CD4-positive, CD25-positive, alpha-beta regulatory T cell (primary cell): ENCODE measurements around the gene ERBB4. TPM values are rescaled to one million over a fixed set of nuclear protein-coding genes. Genes with fewer than 3 reads are reported as not detected.

Experiments
- ATAC-seq, 2 donors: fragments of 150-1000 bp; cut with Tn5 transposase; one replicate each; pipeline ENCODE4 v1.10.0; 2021; ENCODE audit warnings: low read depth in 2 of 2, moderate number of reproducible peaks in 2 of 2, moderate library complexity in 1 of 2
- DNase-seq, 3 donors: peaks; one replicate each; pipeline versions ENCODE4 v3.0.0 to v3.0.0-alpha.2; 2012 to 2022; ENCODE audit warnings: mixed read lengths in 1 of 3
- H3K27ac ChIP-seq: one replicate; pipeline ENCODE4 v1.7.0; 2013; ENCODE audit warnings: mild to moderate bottlenecking, low read length; ENCODE audit not compliant: insufficient read depth, poor library complexity, severe bottlenecking
- H3K27me3 ChIP-seq: one replicate; pipeline ENCODE4 v1.7.0; 2013; ENCODE audit warnings: low read length; ENCODE audit not compliant: control insufficient read depth, insufficient read depth
- H3K36me3 ChIP-seq: one replicate; pipeline ENCODE4 v1.7.0; 2013; ENCODE audit warnings: mild to moderate bottlenecking, low read length, moderate library complexity; ENCODE audit not compliant: control insufficient read depth, insufficient read depth
- H3K4me1 ChIP-seq: 2 replicates; pipeline ENCODE4 v1.7.0; 2013; ENCODE audit warnings: mild to moderate bottlenecking, low read length; ENCODE audit not compliant: insufficient read depth, control insufficient read depth, poor library complexity, severe bottlenecking
- H3K4me3 ChIP-seq: one replicate; pipeline ENCODE4 v1.7.0; 2013; ENCODE audit warnings: low read depth, mild to moderate bottlenecking, low read length, moderate library complexity
- H3K9me3 ChIP-seq, 2 experiments: 1 replicate in 1 of 2; 2 replicates in 1 of 2; pipeline ENCODE4 v1.7.0; 2013; ENCODE audit warnings: low read length in 2 of 2, mild to moderate bottlenecking in 1 of 2, moderate library complexity in 1 of 2; ENCODE audit not compliant: control insufficient read depth in 2 of 2
- H3K27ac Mint-ChIP-seq, 3 donors: one replicate each; pipeline ENCODE4 v1.8.0; 2020 to 2022; ENCODE audit warnings: mild to moderate bottlenecking in 3 of 3, mixed read lengths in 3 of 3, moderate library complexity in 2 of 3
- H3K27me3 Mint-ChIP-seq: one replicate; pipeline ENCODE4 v1.8.0; 2022; ENCODE audit warnings: mild to moderate bottlenecking, mixed read lengths
- H3K36me3 Mint-ChIP-seq: one replicate; pipeline ENCODE4 v1.8.0; 2020; ENCODE audit warnings: mixed read lengths
- H3K4me1 Mint-ChIP-seq, 4 donors: one replicate each; pipeline ENCODE4 v1.8.0; 2020 to 2022; ENCODE audit warnings: mixed read lengths in 4 of 4, mild to moderate bottlenecking in 1 of 4
- H3K4me3 Mint-ChIP-seq, 4 donors: one replicate each; pipeline ENCODE4 v1.8.0; 2020 to 2022; ENCODE audit warnings: mild to moderate bottlenecking in 4 of 4, mixed read lengths in 4 of 4, moderate library complexity in 3 of 4
- H3K9me3 Mint-ChIP-seq, 7 donors: one replicate each; pipeline ENCODE4 v1.8.0; 2020 to 2022; ENCODE audit warnings: mixed read lengths in 7 of 7, mild to moderate bottlenecking in 3 of 7, moderate library complexity in 2 of 7
- polyA plus RNA-seq, 4 donors: library from polyadenylated mRNA; unstranded; fragments of 300-500 nt; fragmentation: Illumina TruSeq; gene quantifications; one replicate each; pipeline ENCODE4 v1.2.3, GENCODE V29; 2021
- total RNA-seq: library from RNA; stranded (reverse); gene quantifications from one replicate; pipeline ENCODE4 v1.2.3, GENCODE V29; 2022

The ERBB4 gene
- total and polyA plus RNA-seq, 5 donors from 2014 or later: not detected

DNA sequence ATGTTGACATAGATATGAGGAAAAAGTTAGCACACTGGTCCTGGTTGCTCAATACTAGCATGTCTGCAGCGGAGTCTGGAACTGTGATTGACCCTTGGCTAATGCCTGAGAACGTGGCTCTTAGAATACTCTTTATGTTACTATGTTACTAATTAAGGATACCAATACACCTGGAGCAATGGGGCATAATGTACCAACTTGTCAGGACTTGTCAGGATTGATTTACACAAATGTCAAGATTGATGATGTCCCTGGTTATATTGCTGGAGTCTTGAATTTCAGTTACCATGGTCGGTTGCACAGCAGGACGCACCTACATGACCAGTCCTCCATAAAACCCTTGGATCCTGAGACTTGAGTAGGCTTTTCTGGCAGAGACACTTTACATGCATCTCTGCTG lies 1171.3 kb downstream of the ERBB4 start:
- Mint-ChIP-seq H3K4me3 (no peak overlapping the region), H3K27ac (no peak overlapping the region), H3K27me3 (no peaks in the 10 kb centered on the region), H3K4me1 (no peaks in the 10 kb centered on the region), H3K9me3 (peaks cover 0 to 5% (median 2%) of the 10 kb centered on the region in 7 donors), H3K36me3 (no peaks in the 10 kb centered on the region)
- Histone ChIP-seq H3K27ac (no peak overlapping the region), H3K27me3 (no peaks in the 10 kb centered on the region), H3K4me1 (no peaks in the 10 kb centered on the region), H3K9me3 (no peaks in the 10 kb centered on the region), H3K4me3 (no peak overlapping the region), H3K36me3 (no peaks in the 10 kb centered on the region)
- DNase-seq (no peak), ATAC-seq (no peak)

- Mint-ChIP-seq H3K36me3 (no peaks in the 10 kb centered on the region), H3K9me3 (peaks cover 0 to 12% (median 4%) of the 10 kb centered on the region in 7 donors), H3K27me3 (no peaks in the 10 kb centered on the region), H3K4me3 (no peak overlapping the region), H3K27ac (no peak overlapping the region), H3K4me1 (no peaks in the 10 kb centered on the region)
- Histone ChIP-seq H3K27me3 (no peaks in the 10 kb centered on the region), H3K27ac (no peak overlapping the region), H3K4me1 (no peaks in the 10 kb centered on the region), H3K4me3 (no peak overlapping the region), H3K36me3 (no peaks in the 10 kb centered on the region), H3K9me3 (no peaks in the 10 kb centered on the region)
- ATAC-seq: no peak
- no peak for DNase-seq
Measured at GRCh38 chr2:211364911-211365310, 1173.7 kb downstream of the ERBB4 start.

DNA sequence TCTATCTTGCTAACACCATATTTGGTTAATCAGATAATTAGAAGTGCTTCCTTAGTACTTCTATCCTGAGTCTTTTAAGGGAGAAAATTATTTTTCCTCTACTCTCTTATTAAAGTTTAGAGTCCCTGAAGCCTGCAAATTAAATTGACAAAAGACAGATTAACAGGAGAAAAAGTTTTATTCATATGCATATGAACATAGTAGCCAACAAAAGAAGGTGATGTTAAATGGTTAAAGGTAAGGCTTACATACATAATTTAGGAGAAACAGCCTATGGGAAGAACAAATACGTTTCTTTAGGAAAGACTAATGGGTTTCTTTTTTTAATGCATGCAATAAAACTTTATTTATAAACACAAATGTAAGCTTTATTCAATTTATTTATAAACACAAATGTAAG lies 1177.2 kb downstream of the ERBB4 start:
- ATAC-seq (no peak), DNase-seq (no peak)
- no peaks in the 10 kb centered on the region for H3K4me1 ChIP-seq
- Mint-ChIP-seq H3K4me3 (no peak overlapping the region), H3K4me1 (no peaks in the 10 kb centered on the region), H3K36me3 (no peaks in the 10 kb centered on the region), H3K27me3 (no peaks in the 10 kb centered on the region), H3K9me3 (peaks cover 0 to 16% (median 4%) of the 10 kb centered on the region in 7 donors), H3K27ac (no peak overlapping the region)
- no peaks in the 10 kb centered on the region for H3K36me3 ChIP-seq
- H3K4me3 ChIP-seq: no peak overlapping the region
- no peak overlapping the region for H3K27ac ChIP-seq
- no peaks in the 10 kb centered on the region for H3K27me3 ChIP-seq
- no peaks in the 10 kb centered on the region for H3K9me3 ChIP-seq

DNA sequence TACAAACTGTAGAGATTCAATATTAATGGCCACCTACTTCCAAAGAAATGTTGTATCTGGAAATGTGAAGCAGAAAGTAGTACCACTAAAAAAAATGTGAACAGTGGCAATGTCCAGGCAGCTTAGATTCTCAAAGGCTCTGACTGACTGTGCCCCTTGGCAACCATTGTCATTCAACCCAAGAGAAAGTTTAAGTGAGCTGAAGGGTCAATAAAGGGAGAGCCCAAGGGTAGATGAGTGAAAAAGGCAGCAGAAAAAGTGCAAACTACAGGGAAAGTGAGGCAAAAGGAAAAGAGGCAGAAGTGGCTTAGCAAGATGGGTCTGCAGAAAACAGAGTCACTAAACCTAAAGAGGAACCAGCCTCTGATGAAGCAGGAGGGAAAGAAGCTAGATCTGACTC lies 1179.3 kb downstream of the ERBB4 start:
- H3K4me3 Mint-ChIP-seq: no peak overlapping the region
- Histone ChIP-seq H3K4me3 (no peak overlapping the region), H3K27ac (no peak overlapping the region), H3K27me3 (no peaks in the 10 kb centered on the region), H3K9me3 (no peaks in the 10 kb centered on the region), H3K4me1 (no peaks in the 10 kb centered on the region), H3K36me3 (no peaks in the 10 kb centered on the region)
- ATAC-seq (no peak), DNase-seq (no peak)
- H3K9me3 Mint-ChIP-seq: peaks cover 0 to 13% (median 2%) of the 10 kb centered on the region in 7 donors
- H3K4me1 Mint-ChIP-seq: no peaks in the 10 kb centered on the region
- H3K27me3 Mint-ChIP-seq: no peaks in the 10 kb centered on the region
- no peaks in the 10 kb centered on the region for H3K36me3 Mint-ChIP-seq
- no peak overlapping the region for H3K27ac Mint-ChIP-seq

- ATAC-seq (no peak), DNase-seq (no peak)
- Histone ChIP-seq H3K36me3 (no peaks in the 10 kb centered on the region), H3K4me3 (no peak overlapping the region), H3K27ac (no peak overlapping the region), H3K27me3 (no peaks in the 10 kb centered on the region), H3K9me3 (no peaks in the 10 kb centered on the region), H3K4me1 (no peaks in the 10 kb centered on the region)
- Mint-ChIP-seq H3K27ac (no peak overlapping the region), H3K4me3 (no peak overlapping the region), H3K27me3 (no peaks in the 10 kb centered on the region), H3K9me3 (peaks cover 0 to 13% (median 2%) of the 10 kb centered on the region in 7 donors), H3K36me3 (no peaks in the 10 kb centered on the region), H3K4me1 (no peaks in the 10 kb centered on the region)
Measured at GRCh38 chr2:211358504-211358903, 1180.1 kb downstream of the ERBB4 start.

- Mint-ChIP-seq H3K4me3 (no peak overlapping the region), H3K27me3 (no peaks in the 10 kb centered on the region), H3K36me3 (no peaks in the 10 kb centered on the region), H3K27ac (no peak overlapping the region), H3K9me3 (peaks cover 0 to 4% (median 0%) of the 10 kb centered on the region in 7 donors), H3K4me1 (no peaks in the 10 kb centered on the region)
- Histone ChIP-seq H3K36me3 (no peaks in the 10 kb centered on the region), H3K27me3 (no peaks in the 10 kb centered on the region), H3K4me1 (no peaks in the 10 kb centered on the region), H3K4me3 (no peak overlapping the region), H3K27ac (no peak overlapping the region), H3K9me3 (no peaks in the 10 kb centered on the region)
- ATAC-seq (no peak), DNase-seq (no peak)
Measured at GRCh38 chr2:211354481-211354880, 1184.1 kb downstream of the ERBB4 start.

DNA sequence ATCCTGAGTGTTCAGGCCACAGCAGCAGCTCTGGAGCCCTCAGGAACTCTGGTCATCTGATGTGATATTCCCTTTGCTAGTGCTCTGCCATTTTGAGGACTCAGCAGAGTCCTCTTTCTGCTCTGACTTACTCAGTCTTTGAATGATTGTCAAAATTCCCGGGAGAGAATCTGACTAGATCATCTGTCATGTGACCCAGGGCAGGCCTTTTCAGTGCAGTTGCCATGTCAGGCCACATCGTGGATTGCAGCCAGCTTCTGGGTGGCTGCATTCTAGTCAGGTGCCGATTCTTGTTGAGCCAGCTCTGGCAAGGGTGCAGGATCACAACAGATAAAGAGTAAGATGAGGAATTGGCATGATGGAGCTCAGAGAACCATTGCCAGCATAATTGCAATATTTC lies 1186.6 kb downstream of the ERBB4 start:
- Histone ChIP-seq H3K9me3 (no peaks in the 10 kb centered on the region), H3K27ac (no peak overlapping the region), H3K27me3 (no peaks in the 10 kb centered on the region), H3K4me3 (no peak overlapping the region), H3K4me1 (no peaks in the 10 kb centered on the region), H3K36me3 (no peaks in the 10 kb centered on the region)
- no peaks in the 10 kb centered on the region for H3K27me3 Mint-ChIP-seq
- H3K9me3 Mint-ChIP-seq: peaks cover 0 to 4% (median 0%) of the 10 kb centered on the region in 7 donors
- ATAC-seq (no peak), DNase-seq (no peak)
- H3K27ac Mint-ChIP-seq: no peak overlapping the region
- no peaks in the 10 kb centered on the region for H3K36me3 Mint-ChIP-seq
- H3K4me3 Mint-ChIP-seq: no peak overlapping the region
- H3K4me1 Mint-ChIP-seq: no peaks in the 10 kb centered on the region

GRCh38 chr2:211349031-211349430 lies 1189.6 kb downstream of the ERBB4 start:
- no peaks in the 10 kb centered on the region for H3K4me1 ChIP-seq
- H3K4me3 Mint-ChIP-seq: no peak overlapping the region
- H3K27ac Mint-ChIP-seq: no peak overlapping the region
- ATAC-seq (no peak), DNase-seq (no peak)
- H3K4me3 ChIP-seq: no peak overlapping the region
- H3K4me1 Mint-ChIP-seq: no peaks in the 10 kb centered on the region
- no peaks in the 10 kb centered on the region for H3K36me3 Mint-ChIP-seq
- no peaks in the 10 kb centered on the region for H3K36me3 ChIP-seq
- peaks cover 0 to 6% (median 1%) of the 10 kb centered on the region in 7 donors for H3K9me3 Mint-ChIP-seq
- peaks cover 4% of the 10 kb centered on the region for H3K27me3 Mint-ChIP-seq
- H3K9me3 ChIP-seq: no peaks in the 10 kb centered on the region
- H3K27ac ChIP-seq: no peak overlapping the region
- H3K27me3 ChIP-seq: no peaks in the 10 kb centered on the region
